ENCODE data around the gene POU3F2. TPM values are rescaled to one million over a fixed set of nuclear protein-coding genes. Genes with fewer than 3 reads are reported as not detected.
A peak's percentile ranks its signal among the peaks of the same experiment; 100 is the strongest.

Gene POU3F2
- total and polyA plus RNA-seq, 12 donors = not detected

- ATAC-seq (peak in 5 of 8 donors; percentile 15 to 50 (median 19)), DNase-seq (no peak)
- no peaks in the 10 kb centered on the region for H3K36me3 ChIP-seq
- 2% methylated on average over 58 to 59 of the region's 59 CpGs for WGBS, 2 donors
- H3K9me3 ChIP-seq = no peaks in the 10 kb centered on the region
- H3K4me1 ChIP-seq = peaks cover 12 to 68% (median 55%) of the 10 kb centered on the region in 9 donors
- intact Hi-C loops (cut with DNase I) = no loop called here
- no peak for TF ChIP-seq CTCF (IDR thresholded peaks at IDR 0.05)
- H3K27ac ChIP-seq = no peak overlapping the region
- H3K27me3 ChIP-seq = peaks cover 50 to 100% (median 99%) of the 10 kb centered on the region in 7 donors
- peak overlapping the region in 9 of 10 donors; percentile 37 to 64 (median 52) for H3K4me3 ChIP-seq
Measured at GRCh38 chr6:98832284-98833056, 1.9 kb upstream of the POU3F2 start.

DNA sequence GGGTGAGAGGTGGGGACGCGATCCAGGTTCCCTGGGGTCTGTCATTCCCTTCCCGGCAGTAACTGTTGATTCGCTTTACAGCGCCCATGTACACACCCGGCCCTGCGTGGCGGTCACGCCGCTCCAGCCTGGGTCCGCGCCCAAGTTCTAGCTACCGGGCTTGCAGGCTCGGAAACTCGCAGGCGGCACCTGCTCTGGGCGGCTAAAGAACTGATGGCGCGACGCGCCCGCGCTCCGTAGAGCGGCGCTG, 1.4 kb upstream of the POU3F2 start:
- DNase-seq = peak in 1 of 2 donors; percentile 28
- peak in 2 of 9 donors; percentile 28 to 43 for TF ChIP-seq CTCF (IDR thresholded peaks at IDR 0.05)
- WGBS, 2 donors = 0 to 1% methylated on average over 26 of the region's 26 CpGs
- intact Hi-C loops (cut with DNase I) = no loop called here
- Histone ChIP-seq H3K4me3 (peak overlapping the region; percentile 37 to 64 (median 52)), H3K9me3 (no peaks in the 10 kb centered on the region), H3K27me3 (peaks cover 48 to 100% (median 99%) of the 10 kb centered on the region in 7 donors), H3K27ac (no peak overlapping the region), H3K36me3 (no peaks in the 10 kb centered on the region), H3K4me1 (peaks cover 10 to 63% (median 50%) of the 10 kb centered on the region in 9 donors)
- ATAC-seq = peak in 7 of 8 donors; percentile 42 to 83 (median 73)

DNA sequence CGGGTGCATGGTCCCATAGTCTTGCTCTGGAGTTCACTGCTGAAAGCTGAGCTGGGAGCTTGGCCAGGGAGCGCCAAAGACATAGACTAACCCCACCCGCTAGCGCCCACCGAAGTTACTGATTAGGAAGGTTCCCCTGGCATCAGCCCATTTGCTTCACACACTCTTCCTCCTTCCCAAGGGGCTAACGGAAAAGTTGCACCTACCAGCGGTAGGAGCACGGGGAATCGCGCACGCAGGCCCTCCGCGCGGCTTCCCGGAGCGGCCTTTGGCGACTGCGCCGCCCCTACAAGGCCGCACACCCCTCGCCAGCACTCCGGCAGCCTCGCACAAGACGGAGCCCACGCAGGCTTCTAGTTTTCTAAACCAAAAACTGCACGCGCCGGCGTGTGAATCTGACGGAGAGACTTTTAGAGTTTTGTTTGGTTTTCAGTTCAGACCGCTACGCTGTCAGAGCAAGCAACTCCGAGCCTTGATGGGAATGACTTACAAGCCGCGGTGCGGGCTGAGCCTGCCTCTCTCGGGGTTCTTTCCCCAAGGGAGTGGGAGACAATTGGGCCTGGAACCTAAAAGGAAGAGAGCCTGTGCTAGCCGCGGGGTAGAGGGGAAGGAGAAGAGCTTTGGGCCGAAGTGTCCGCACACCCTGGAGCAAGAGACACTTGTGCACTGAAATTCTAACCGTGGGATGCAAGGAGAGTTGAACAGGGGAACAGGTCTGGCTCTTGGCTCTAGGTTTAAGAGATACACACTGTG, 891 bp upstream of the POU3F2 start:
- Histone ChIP-seq H3K27ac (no peak overlapping the region), H3K27me3 (peaks cover 51 to 100% (median 99%) of the 10 kb centered on the region in 7 donors), H3K9me3 (no peaks in the 10 kb centered on the region), H3K36me3 (no peaks in the 10 kb centered on the region), H3K4me3 (peak overlapping the region; percentile 37 to 64 (median 52)), H3K4me1 (peaks cover 10 to 58% (median 49%) of the 10 kb centered on the region in 9 donors)
- DNase-seq = peak in 1 of 2 donors; percentile 14
- 0 to 1% methylated on average over 41 to 42 of the region's 42 CpGs for WGBS, 2 donors
- TF ChIP-seq CTCF (IDR thresholded peaks at IDR 0.05) = peak in 1 of 9 donors; percentile 31
- peak; percentile 21 to 63 (median 40) for ATAC-seq
- intact Hi-C loops (cut with DNase I) = no loop called here

- Histone ChIP-seq H3K9me3 (no peaks in the 10 kb centered on the region), H3K27ac (no peak overlapping the region), H3K27me3 (peaks cover 55 to 100% (median 99%) of the 10 kb centered on the region in 7 donors), H3K4me1 (peaks cover 10 to 56% (median 49%) of the 10 kb centered on the region in 9 donors), H3K4me3 (peak overlapping the region in 8 of 10 donors; percentile 17 to 64 (median 52)), H3K36me3 (no peaks in the 10 kb centered on the region)
- intact Hi-C loops (cut with DNase I) = no loop called here
- WGBS, 2 donors = 1 to 2% methylated on average over 73 to 76 of the region's 76 CpGs
- DNase-seq = peak in 1 of 2 donors; percentile 11
- no peak for TF ChIP-seq CTCF (IDR thresholded peaks at IDR 0.05)
- ATAC-seq = no peak
Measured at GRCh38 chr6:98835149-98836024, 1.0 kb downstream of the POU3F2 start.
